Keratinocyte (primary cell): ENCODE data around the gene PTDSS2. TPM values are rescaled to one million over a fixed set of nuclear protein-coding genes. Genes with fewer than 3 reads are reported as not detected.

Source experiments
- DNase-seq: peaks from one replicate; pipeline ENCODE4 v3.0.0-alpha.2; 2011; ENCODE audit warnings: low read depth, missing footprints, low spot score
- FAIRE-seq: peaks from 2 replicates; lab custom pipeline; 2011; peaks lifted over from hg19 to GRCh38; lab: Jason Lieb, UNC
- H2AFZ ChIP-seq: 2 replicates; pipeline ENCODE4 v1.6.0; 2012; ENCODE audit warnings: low read length, control low read depth, inconsistent platforms; ENCODE audit not compliant: control insufficient read depth
- H3K27ac ChIP-seq: 2 replicates; pipeline ENCODE4 v1.5.1; 2011; ENCODE audit warnings: low read length; ENCODE audit not compliant: control insufficient read depth, insufficient read depth
- H3K27me3 ChIP-seq: 3 replicates; pipeline ENCODE4 v1.6.0; 2011; ENCODE audit warnings: low read length; ENCODE audit not compliant: control insufficient read depth, insufficient read depth; ENCODE audit errors: extremely low read depth
- H3K36me3 ChIP-seq, 2 experiments: 2 replicates in 1 of 2; 3 replicates in 1 of 2; pipeline ENCODE4 v1.5.1; 2011; ENCODE audit warnings: low read length in 2 of 2, mild to moderate bottlenecking in 1 of 2; ENCODE audit not compliant: control insufficient read depth in 2 of 2, insufficient read depth in 2 of 2; ENCODE audit errors: extremely low read depth in 1 of 2
- H3K4me1 ChIP-seq: 3 replicates; pipeline ENCODE4 v1.5.1; 2011; ENCODE audit warnings: low read length; ENCODE audit not compliant: control insufficient read depth, insufficient read depth; ENCODE audit errors: extremely low read depth
- H3K4me2 ChIP-seq: 3 replicates; pipeline ENCODE4 v1.6.0; 2011; ENCODE audit warnings: low read depth, low read length; ENCODE audit not compliant: control insufficient read depth, insufficient read depth; ENCODE audit errors: extremely low read depth
- H3K4me3 ChIP-seq, 3 experiments: fragments of 200-600 bp in 1 of 3; sonication (generic) in 1 of 3; 2 replicates in 2 of 3; 3 replicates in 1 of 3; pipeline ENCODE4 v1.5.1; 2011 to 2016; ENCODE audit warnings: low read length in 3 of 3, mild to moderate bottlenecking in 3 of 3, control low read depth in 2 of 3, inconsistent platforms in 1 of 3, low read depth in 1 of 3, mixed read lengths in 1 of 3, mixed run types in 1 of 3, moderate library complexity in 1 of 3; ENCODE audit not compliant: control insufficient read depth in 2 of 3, insufficient read depth in 2 of 3; ENCODE audit errors: extremely low read depth in 1 of 3
- H3K79me2 ChIP-seq: 2 replicates; pipeline ENCODE4 v1.6.0; 2012; ENCODE audit warnings: low read length; ENCODE audit not compliant: control insufficient read depth, insufficient read depth
- H3K9ac ChIP-seq: 3 replicates; pipeline ENCODE4 v1.6.0; 2011; ENCODE audit warnings: low read length; ENCODE audit not compliant: control insufficient read depth, insufficient read depth; ENCODE audit errors: extremely low read depth
- H3K9me1 ChIP-seq: 3 replicates; pipeline ENCODE4 v1.6.0; 2011; ENCODE audit warnings: low read length; ENCODE audit not compliant: control insufficient read depth, insufficient read depth; ENCODE audit errors: extremely low read depth
- H3K9me3 ChIP-seq: 2 replicates; pipeline ENCODE4 v1.5.1; 2012; ENCODE audit warnings: low read depth, low read length; ENCODE audit not compliant: control insufficient read depth
- H4K20me1 ChIP-seq: 3 replicates; pipeline ENCODE4 v1.6.0; 2011; ENCODE audit warnings: low read length; ENCODE audit not compliant: control insufficient read depth, insufficient read depth; ENCODE audit errors: extremely low read depth
- EZH2 ChIP-seq: IDR thresholded peaks from one replicate; pipeline ENCODE4 v1.6.1; 2012; ENCODE audit warnings: inconsistent platforms, mild to moderate bottlenecking, low read length, moderate library complexity
- dilution Hi-C: fragments of 300-500 bp; cut with MboI; formaldehyde crosslinking; loops from one replicate; pipeline ENCODE4 v1.7.0; 2020; ENCODE audit warnings: low sequenced_read_pairs; ENCODE audit not compliant: extremely low pct_ligation_motif_present
- polyA plus RNA-seq, 5 experiments: library from polyadenylated mRNA; depleted of rRNA in 3 of 5; stranded (reverse) in 3 of 5; stranded (forward) in 1 of 5; unstranded in 1 of 5; fragments of >200 nt; gene quantifications; 1 replicate in 1 of 5; 2 replicates in 3 of 5; 3 replicates in 1 of 5; pipeline versions ENCODE4 v1.2.1 to v1.2.3, GENCODE V29; 2011 to 2012; ENCODE audit warnings: missing spikeins in 2 of 5, low read depth in 1 of 5, low replicate concordance in 1 of 5
- TF ChIP-seq, protein P1 (sequence below), 3 experiments: IDR thresholded peaks in 1 of 3; conservative IDR thresholded peaks in 1 of 3; optimal IDR thresholded peaks in 1 of 3; 2 replicates in 2 of 3; 3 replicates in 1 of 3; pipeline versions ENCODE3 to v1.5.1; 2011; ENCODE audit warnings: low read length in 3 of 3, mild to moderate bottlenecking in 3 of 3, moderate library complexity in 2 of 3, control low read depth in 1 of 3, inconsistent platforms in 1 of 3; ENCODE audit not compliant: insufficient read depth in 2 of 3; ENCODE audit errors: extremely low read depth in 1 of 3

PTDSS2 gene
- polyA plus RNA-seq, 1 donor (not counting 4 experiments of a cell fraction or from before 2014, with no cell fraction given), result 21.6 TPM

DNA sequence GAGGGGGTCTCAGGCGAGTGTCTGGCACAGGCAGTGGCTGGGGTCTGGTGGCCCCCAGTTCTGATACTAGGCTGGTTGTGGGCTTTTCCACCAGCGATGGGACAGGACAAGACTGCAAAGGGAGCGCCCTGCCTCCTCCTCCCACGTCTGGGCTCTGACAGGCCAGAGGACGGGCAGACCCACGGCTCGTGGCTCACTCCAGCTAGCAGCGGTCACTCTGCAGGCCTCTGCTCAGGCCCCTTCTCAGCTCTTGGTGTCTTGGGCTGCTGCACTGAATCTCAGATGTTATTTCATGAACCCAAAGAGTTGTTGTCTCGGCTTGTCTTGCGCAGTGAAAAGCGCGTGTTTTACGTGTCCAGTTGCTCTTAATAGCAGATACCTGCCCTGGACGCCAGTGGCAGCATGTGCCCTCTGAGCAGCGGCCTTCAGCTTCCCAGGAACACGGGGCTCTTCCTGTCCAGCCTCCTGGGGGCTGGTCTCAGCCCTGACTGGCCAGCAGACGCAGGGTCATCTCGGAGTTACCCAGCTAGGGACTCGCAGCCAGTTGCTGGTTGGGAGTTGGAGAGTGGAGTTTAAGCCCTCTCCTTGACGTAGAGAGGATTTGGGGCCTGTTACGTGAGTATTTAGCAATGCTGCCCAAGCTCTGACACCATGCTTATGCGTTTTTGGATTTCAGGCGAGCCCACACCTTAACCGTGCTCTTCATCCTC, 9.6 kb downstream of the PTDSS2 start:
- Histone ChIP-seq H3K36me3 (peaks cover 9 to 21% of the 10 kb centered on the region in 2 experiments), H3K79me2 (peaks cover 59% of the 10 kb centered on the region), H3K4me1 (peaks cover 27% of the 10 kb centered on the region), H3K27ac (peak overlapping the region; percentile 97), H3K9ac (peak overlapping the region; percentile 89), H3K9me1 (no peaks in the 10 kb centered on the region), H4K20me1 (no peaks in the 10 kb centered on the region), H3K9me3 (no peaks in the 10 kb centered on the region), H3K27me3 (no peaks in the 10 kb centered on the region), H3K4me2 (peak overlapping the region; percentile 94), H3K4me3 (peak overlapping the region; percentile 14 to 65 (median 48)), H2AFZ (peak overlapping the region; percentile 76)
- TF ChIP-seq, protein P1, sequence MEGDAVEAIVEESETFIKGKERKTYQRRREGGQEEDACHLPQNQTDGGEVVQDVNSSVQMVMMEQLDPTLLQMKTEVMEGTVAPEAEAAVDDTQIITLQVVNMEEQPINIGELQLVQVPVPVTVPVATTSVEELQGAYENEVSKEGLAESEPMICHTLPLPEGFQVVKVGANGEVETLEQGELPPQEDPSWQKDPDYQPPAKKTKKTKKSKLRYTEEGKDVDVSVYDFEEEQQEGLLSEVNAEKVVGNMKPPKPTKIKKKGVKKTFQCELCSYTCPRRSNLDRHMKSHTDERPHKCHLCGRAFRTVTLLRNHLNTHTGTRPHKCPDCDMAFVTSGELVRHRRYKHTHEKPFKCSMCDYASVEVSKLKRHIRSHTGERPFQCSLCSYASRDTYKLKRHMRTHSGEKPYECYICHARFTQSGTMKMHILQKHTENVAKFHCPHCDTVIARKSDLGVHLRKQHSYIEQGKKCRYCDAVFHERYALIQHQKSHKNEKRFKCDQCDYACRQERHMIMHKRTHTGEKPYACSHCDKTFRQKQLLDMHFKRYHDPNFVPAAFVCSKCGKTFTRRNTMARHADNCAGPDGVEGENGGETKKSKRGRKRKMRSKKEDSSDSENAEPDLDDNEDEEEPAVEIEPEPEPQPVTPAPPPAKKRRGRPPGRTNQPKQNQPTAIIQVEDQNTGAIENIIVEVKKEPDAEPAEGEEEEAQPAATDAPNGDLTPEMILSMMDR (optimal IDR thresholded peaks at IDR 0.05 in 1 of 3, IDR thresholded peaks at IDR 0.05 in 1 of 3, conservative IDR thresholded peaks at IDR 0.05 in 1 of 3; ENCODE audit: extremely low read depth in 1 of 3, insufficient read depth in 2 of 3, low read length in 3 of 3), result no peak
- TF ChIP-seq EZH2, result no peak
- DNase-seq, result no peak
- dilution Hi-C loops, result no loop called here
- FAIRE-seq, result no peak

DNA sequence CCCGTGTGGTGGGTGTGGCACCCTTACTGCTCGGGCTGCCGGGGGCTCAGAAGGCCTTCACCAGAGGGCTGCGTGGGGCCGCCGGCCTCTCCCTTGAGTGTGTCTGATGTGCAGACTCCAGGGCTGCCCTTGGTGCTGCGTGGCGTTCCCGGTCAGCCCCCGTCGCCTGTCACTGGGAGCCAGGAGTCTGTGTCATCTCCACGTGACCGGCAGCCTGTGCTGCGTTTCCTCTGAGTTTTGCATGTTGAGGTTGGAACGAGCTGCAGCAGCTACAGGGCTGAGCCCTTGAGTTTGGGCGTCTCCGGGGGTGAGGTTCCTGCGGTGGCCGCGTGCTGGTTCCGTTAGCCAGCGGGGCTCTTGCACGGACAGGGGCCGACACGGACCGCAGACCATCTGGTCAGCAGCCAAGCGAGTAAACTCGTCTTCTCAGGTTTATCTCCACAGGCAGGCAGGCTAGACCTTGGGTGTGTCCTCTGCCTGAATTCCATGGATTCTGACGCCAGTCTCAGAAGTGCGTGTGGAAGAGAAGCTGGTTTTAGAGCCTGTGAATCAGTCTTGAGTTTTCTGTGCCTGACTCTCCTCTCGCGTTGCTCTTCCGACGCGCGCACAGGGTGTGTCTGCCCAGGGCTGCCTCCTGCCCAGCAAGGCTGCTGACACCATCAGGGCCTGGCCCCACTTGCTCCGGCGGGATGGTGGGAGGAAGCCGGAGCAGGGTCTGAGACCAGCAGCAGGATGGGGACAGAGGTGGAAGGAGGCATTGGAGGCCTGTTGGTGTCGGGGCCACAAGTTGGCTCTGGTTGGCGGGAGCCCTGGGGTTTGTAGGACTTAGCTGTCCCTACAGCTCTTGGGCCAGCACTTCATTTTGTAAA, 10.5 kb downstream of the PTDSS2 start:
- Histone ChIP-seq H3K4me2 (peak overlapping the region; percentile 94), H3K9me3 (no peaks in the 10 kb centered on the region), H4K20me1 (no peaks in the 10 kb centered on the region), H3K36me3 (peaks cover 7 to 21% of the 10 kb centered on the region in 2 experiments), H3K4me1 (peaks cover 27% of the 10 kb centered on the region), H3K27ac (peak overlapping the region; percentile 97), H2AFZ (peak overlapping the region; percentile 76), H3K27me3 (no peaks in the 10 kb centered on the region), H3K9me1 (no peaks in the 10 kb centered on the region), H3K4me3 (peak overlapping the region; percentile 14 to 65 (median 48)), H3K79me2 (peaks cover 50% of the 10 kb centered on the region), H3K9ac (peak overlapping the region; percentile 89)
- DNase-seq, result peak; percentile 87
- dilution Hi-C loops, result no loop called here
- FAIRE-seq, result peak; percentile 90
- TF ChIP-seq, protein P1 (optimal IDR thresholded peaks at IDR 0.05 in 1 of 3, IDR thresholded peaks at IDR 0.05 in 1 of 3, conservative IDR thresholded peaks at IDR 0.05 in 1 of 3; ENCODE audit: extremely low read depth in 1 of 3, insufficient read depth in 2 of 3, low read length in 3 of 3), result no peak
- TF ChIP-seq EZH2, result no peak
